ENCODE results near the gene CARD8. TPM values are rescaled to one million over a fixed set of nuclear protein-coding genes. Genes with fewer than 3 reads are reported as not detected.

CARD8 gene
- total RNA-seq, 4 donors from 2014 or later: 33.7 to 54.0 (median 38.8) TPM

GRCh38 chr19:48218997-48219396 lies 36.7 kb downstream of the CARD8 start:
- 82 to 84% methylated on average over 6 of the region's 6 CpGs for WGBS, 2 donors
- Histone ChIP-seq H3K36me3 (peaks cover 0 to 78% (median 0%) of the 10 kb centered on the region in 3 donors), H3K27ac (no peak overlapping the region), H3K4me3 (no peak overlapping the region), H3K27me3 (no peaks in the 10 kb centered on the region), H3K9me3 (no peaks in the 10 kb centered on the region), H3K4me1 (no peaks in the 10 kb centered on the region)
- DNase-seq (ENCODE audit: low spot score in 2 of 2): no peak
- TF ChIP-seq POLR2A (IDR thresholded peaks at IDR 0.05): no peak
- TF ChIP-seq EP300 (IDR thresholded peaks at IDR 0.05): no peak
- TF ChIP-seq CTCF (IDR thresholded peaks at IDR 0.05): no peak

- H3K27me3 ChIP-seq: no peaks in the 10 kb centered on the region
- DNase-seq (ENCODE audit: low spot score in 2 of 2): no peak
- TF ChIP-seq POLR2A (IDR thresholded peaks at IDR 0.05): no peak
- TF ChIP-seq CTCF (IDR thresholded peaks at IDR 0.05): no peak
- TF ChIP-seq EP300 (IDR thresholded peaks at IDR 0.05): no peak
- no peaks in the 10 kb centered on the region for H3K9me3 ChIP-seq
- H3K27ac ChIP-seq: no peak overlapping the region
- H3K4me1 ChIP-seq: no peaks in the 10 kb centered on the region
- WGBS, 2 donors: 78 to 88% methylated on average over 14 of the region's 14 CpGs
- H3K4me3 ChIP-seq: no peak overlapping the region
- peaks cover 0 to 80% (median 0%) of the 10 kb centered on the region in 3 donors for H3K36me3 ChIP-seq
These were observed 38.8 kb downstream of the CARD8 start for GRCh38 chr19:48216933-48217332.

GRCh38 chr19:48213959-48214358 lies 41.8 kb downstream of the CARD8 start:
- Histone ChIP-seq H3K27ac (no peak overlapping the region), H3K4me1 (no peaks in the 10 kb centered on the region), H3K9me3 (no peaks in the 10 kb centered on the region), H3K36me3 (peaks cover 0 to 67% (median 0%) of the 10 kb centered on the region in 3 donors), H3K27me3 (no peaks in the 10 kb centered on the region), H3K4me3 (no peak overlapping the region)
- no peak for TF ChIP-seq EP300 (IDR thresholded peaks at IDR 0.05)
- TF ChIP-seq POLR2A (IDR thresholded peaks at IDR 0.05): no peak
- no peak for TF ChIP-seq CTCF (IDR thresholded peaks at IDR 0.05)
- no peak for DNase-seq (ENCODE audit: low spot score in 2 of 2)
- 68 to 70% methylated on average over 5 of the region's 5 CpGs for WGBS, 2 donors

GRCh38 chr19:48210005-48210404 lies 45.7 kb downstream of the CARD8 start:
- Histone ChIP-seq H3K27ac (no peak overlapping the region), H3K9me3 (no peaks in the 10 kb centered on the region), H3K36me3 (peaks cover 0 to 49% (median 0%) of the 10 kb centered on the region in 3 donors), H3K4me1 (peaks cover 0 to 4% (median 0%) of the 10 kb centered on the region in 4 donors), H3K27me3 (no peaks in the 10 kb centered on the region), H3K4me3 (no peak overlapping the region)
- 76 to 77% methylated on average over 3 of the region's 3 CpGs for WGBS, 2 donors
- no peak for TF ChIP-seq POLR2A (IDR thresholded peaks at IDR 0.05)
- no peak for DNase-seq (ENCODE audit: low spot score in 2 of 2)

GRCh38 chr19:48206397-48207093 lies 49.2 kb downstream of the CARD8 start:
- Histone ChIP-seq H3K27ac (no peak overlapping the region), H3K4me1 (peaks cover 0 to 18% (median 11%) of the 10 kb centered on the region in 4 donors), H3K27me3 (no peaks in the 10 kb centered on the region), H3K36me3 (peaks cover 0 to 16% (median 0%) of the 10 kb centered on the region in 3 donors), H3K4me3 (no peak overlapping the region), H3K9me3 (no peaks in the 10 kb centered on the region)
- 80 to 93% methylated on average over 9 of the region's 9 CpGs for WGBS, 2 donors
- TF ChIP-seq EP300 (IDR thresholded peaks at IDR 0.05) (no peak), POLR2A (IDR thresholded peaks at IDR 0.05) (no peak), CTCF (IDR thresholded peaks at IDR 0.05) (no peak)
- DNase-seq (ENCODE audit: low spot score in 2 of 2): no peak

All from tibial nerve (tissue), 4 donors.